PFSK-1 (cell line): Measurements from ENCODE around the gene APOL4.

Experiments
- FOXP2 ChIP-seq: optimal IDR thresholded peaks from 2 replicates; pipeline ENCODE3; 2011; ENCODE audit warnings: borderline replicate concordance, control low read depth, inconsistent platforms; ENCODE audit not compliant: insufficient read depth; ENCODE audit errors: extremely low read length, extremely low read depth
- POLR2AphosphoS5 ChIP-seq: IDR thresholded peaks from 2 replicates; pipeline ENCODE4 v1.6.1; 2012; ENCODE audit warnings: low read depth, mild to moderate bottlenecking, control low read depth, low read length, moderate library complexity
- REST ChIP-seq, 2 experiments: IDR thresholded peaks; 2 replicates each; pipeline versions ENCODE4 v1.6.1 to v1.8.0; 2011 to 2012; ENCODE audit warnings: low read depth in 2 of 2, low read length in 2 of 2, control low read depth in 1 of 2, inconsistent platforms in 1 of 2, mild to moderate bottlenecking in 1 of 2, moderate library complexity in 1 of 2; ENCODE audit not compliant: insufficient read depth in 1 of 2
- SIN3A ChIP-seq: IDR thresholded peaks from 2 replicates; pipeline ENCODE4 v1.6.1; 2012; ENCODE audit warnings: mild to moderate bottlenecking, low read length, moderate library complexity, borderline replicate concordance; ENCODE audit not compliant: insufficient read depth
- TAF1 ChIP-seq: IDR thresholded peaks from 2 replicates; pipeline ENCODE4 v1.6.1; 2012; ENCODE audit warnings: low read length, control low read depth, borderline replicate concordance; ENCODE audit not compliant: insufficient read depth

APOL4 gene

GRCh38 chr22:36163497-36163896 is 38.1 kb downstream of the APOL4 start:
- TF ChIP-seq TAF1 = no peak
- TF ChIP-seq REST (IDR thresholded peaks at IDR 0.05; ENCODE audit: insufficient read depth in 1 of 2, low read depth in 2 of 2, low read length in 2 of 2) = no peak

DNA sequence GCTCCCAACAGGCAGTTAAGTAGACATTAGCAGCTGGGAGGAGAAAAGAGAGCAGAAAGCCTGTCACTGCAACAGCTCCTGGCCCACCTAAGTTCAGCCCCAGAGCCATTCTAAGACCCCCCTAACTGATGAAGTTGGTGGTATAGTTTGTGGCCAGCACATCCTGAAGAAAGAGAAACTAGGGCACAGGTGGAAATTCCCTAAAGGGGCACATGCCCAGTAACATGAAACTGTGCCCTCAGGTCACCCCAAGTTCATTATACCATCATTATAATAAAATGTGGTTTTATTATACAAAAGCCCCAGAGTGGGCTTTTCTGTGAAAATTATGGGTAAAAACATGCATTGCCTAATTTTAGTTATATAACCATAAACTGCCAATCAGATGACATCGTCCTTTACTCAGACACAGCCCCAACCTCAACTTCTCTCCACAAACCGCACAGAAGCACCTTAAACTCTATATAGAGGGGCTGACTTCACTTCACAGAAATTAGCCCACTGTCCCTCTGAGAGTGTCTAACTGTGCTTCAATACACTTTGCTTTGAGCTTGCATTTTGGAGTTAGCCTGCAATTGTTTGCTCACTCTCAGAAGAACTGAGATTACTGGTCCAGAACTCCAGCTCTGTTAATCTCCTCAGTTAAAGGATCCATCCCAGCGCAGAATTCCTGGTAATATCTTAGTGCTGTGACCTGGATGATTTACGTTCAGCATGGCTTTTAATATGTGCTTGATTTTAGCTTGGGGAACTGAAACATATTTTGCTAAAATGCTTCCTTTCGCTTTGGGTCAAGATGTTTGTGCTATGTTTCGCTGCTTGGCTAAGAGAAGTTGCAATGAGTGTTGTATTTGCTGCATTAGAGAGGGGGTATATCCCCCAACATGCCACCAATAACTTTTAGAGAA is 39.2 kb downstream of the APOL4 start:
- TF ChIP-seq REST (IDR thresholded peaks at IDR 0.05; ENCODE audit: insufficient read depth in 1 of 2, low read depth in 2 of 2, low read length in 2 of 2) = no peak
- no peak for TF ChIP-seq SIN3A
- TF ChIP-seq POLR2AphosphoS5 = no peak
- TF ChIP-seq TAF1 = no peak
- TF ChIP-seq FOXP2 = no peak

GRCh38 chr22:36160499-36160942 is 41.1 kb downstream of the APOL4 start, which contains the start of gene APOL3:
APOL3 (minus strand) TSS chr22:36160755; CDS start chr22:36149055, 11,700 bp downstream.
- no peak for TF ChIP-seq FOXP2
- TF ChIP-seq REST (IDR thresholded peaks at IDR 0.05; ENCODE audit: insufficient read depth in 1 of 2, low read depth in 2 of 2, low read length in 2 of 2) = no peak
- TF ChIP-seq SIN3A = no peak
- TF ChIP-seq POLR2AphosphoS5 = no peak
- no peak for TF ChIP-seq TAF1

GRCh38 chr22:36156515-36157419 is 44.8 kb downstream of the APOL4 start:
- no peak for TF ChIP-seq SIN3A
- no peak for TF ChIP-seq POLR2AphosphoS5
- TF ChIP-seq TAF1 = no peak
- no peak for TF ChIP-seq FOXP2
- TF ChIP-seq REST (IDR thresholded peaks at IDR 0.05; ENCODE audit: insufficient read depth in 1 of 2, low read depth in 2 of 2, low read length in 2 of 2) = no peak
